Keratinocyte (primary cell): Measurements from ENCODE around the gene PNRC1.

Experiments used
- CTCF ChIP-seq, 3 experiments: IDR thresholded peaks in 1 of 3; conservative IDR thresholded peaks in 1 of 3; optimal IDR thresholded peaks in 1 of 3; 2 replicates in 2 of 3; 3 replicates in 1 of 3; pipeline versions ENCODE3 to v1.5.1; 2011; ENCODE audit warnings: low read length in 3 of 3, mild to moderate bottlenecking in 3 of 3, moderate library complexity in 2 of 3, control low read depth in 1 of 3, inconsistent platforms in 1 of 3; ENCODE audit not compliant: insufficient read depth in 2 of 3; ENCODE audit errors: extremely low read depth in 1 of 3
- EZH2 ChIP-seq: IDR thresholded peaks from one replicate; pipeline ENCODE4 v1.6.1; 2012; ENCODE audit warnings: inconsistent platforms, mild to moderate bottlenecking, low read length, moderate library complexity

GRCh38 chr6:89081129-89081422 is 525 bp downstream of the PNRC1 start:
- no peak for TF ChIP-seq CTCF (optimal IDR thresholded peaks at IDR 0.05 in 1 of 3, IDR thresholded peaks at IDR 0.05 in 1 of 3, conservative IDR thresholded peaks at IDR 0.05 in 1 of 3; ENCODE audit: extremely low read depth in 1 of 3, insufficient read depth in 2 of 3, low read length in 3 of 3)
- TF ChIP-seq EZH2 = no peak
